GM18511 (cell line): ENCODE measurements around the gene ECD.
"Not testable (repeated sequence)": the region's sequence is repeated elsewhere in the genome, so short reads cannot be mapped to it uniquely, and the experiment has no call there.

Experiments used
- ATAC-seq: cut with Tn5 transposase; IDR thresholded peaks from one replicate; pipeline ENCODE4 v1.9.1; 2021; ENCODE audit warnings: mild to moderate bottlenecking, moderate library complexity; ENCODE audit not compliant: unreplicated experiment

The ECD gene

GRCh38 chr10:73161079-73161478, 6.7 kb downstream of the ECD start:
- ATAC-seq = no peak

- no peak for ATAC-seq
Measured at GRCh38 chr10:73159038-73159648, 8.7 kb downstream of the ECD start.

GRCh38 chr10:73156054-73156453, 11.8 kb downstream of the ECD start:
- ATAC-seq = no peak

GRCh38 chr10:73152009-73152408, 15.8 kb downstream of the ECD start:
- ATAC-seq = no peak

- not testable (repeated sequence) for ATAC-seq
Measured at GRCh38 chr10:73150633-73151413, 17.0 kb downstream of the ECD start.

- ATAC-seq = no peak
Measured at GRCh38 chr10:73141603-73142002, 26.2 kb downstream of the ECD start.

- ATAC-seq = no peak
Measured at GRCh38 chr10:73139251-73139650, 28.6 kb downstream of the ECD start.

GRCh38 chr10:73136627-73137026, 31.2 kb downstream of the ECD start:
- no peak for ATAC-seq

GRCh38 chr10:73134727-73135126, 33.1 kb downstream of the ECD start:
- ATAC-seq = no peak

- ATAC-seq = no peak
Measured at GRCh38 chr10:73131913-73132686, 35.7 kb downstream of the ECD start.

- ATAC-seq = no peak
Measured at GRCh38 chr10:73131301-73131700, 36.5 kb downstream of the ECD start.

- ATAC-seq = no peak
Measured at GRCh38 chr10:73126343-73126742, 41.5 kb downstream of the ECD start.

- no peak for ATAC-seq
Measured at GRCh38 chr10:73119952-73120351, 47.9 kb downstream of the ECD start.

GRCh38 chr10:73119457-73119856, 48.4 kb downstream of the ECD start:
- ATAC-seq = no peak

GRCh38 chr10:73117976-73118743, 49.6 kb downstream of the ECD start:
- peak; percentile 85 for ATAC-seq

GRCh38 chr10:73116017-73116416, 51.8 kb downstream of the ECD start:
- ATAC-seq = no peak

- ATAC-seq = no peak
Measured at GRCh38 chr10:73113551-73113950, 54.3 kb downstream of the ECD start.

- not testable (repeated sequence) for ATAC-seq
Measured at GRCh38 chr10:73112032-73112431, 55.8 kb downstream of the ECD start.

GRCh38 chr10:73110345-73110849, 57.4 kb downstream of the ECD start, which contains the start of gene NUDT13:
NUDT13 (plus strand) TSS chr10:73110455; CDS start chr10:73114366, 3,911 bp downstream.
- no peak for ATAC-seq

- not testable (repeated sequence) for ATAC-seq
Measured at GRCh38 chr10:73109248-73109652, 58.6 kb downstream of the ECD start.

GRCh38 chr10:73106301-73106700, 61.5 kb downstream of the ECD start:
- no peak for ATAC-seq
